Activated gamma-delta T cell treated with anti-CD3 and anti-CD28 coated beads, Interleukin-2, amount 50 U/mL, for 16 hours (primary cell): ENCODE data around the gene C5.
"Not testable (repeated sequence)": the region's sequence is repeated elsewhere in the genome, so short reads cannot be mapped to it uniquely, and the experiment has no call there.

Source experiments
- DNase-seq: peaks from one replicate; pipeline ENCODE4 v3.0.0-alpha.2; 2020; ENCODE audit warnings: low read depth

The C5 gene

DNA sequence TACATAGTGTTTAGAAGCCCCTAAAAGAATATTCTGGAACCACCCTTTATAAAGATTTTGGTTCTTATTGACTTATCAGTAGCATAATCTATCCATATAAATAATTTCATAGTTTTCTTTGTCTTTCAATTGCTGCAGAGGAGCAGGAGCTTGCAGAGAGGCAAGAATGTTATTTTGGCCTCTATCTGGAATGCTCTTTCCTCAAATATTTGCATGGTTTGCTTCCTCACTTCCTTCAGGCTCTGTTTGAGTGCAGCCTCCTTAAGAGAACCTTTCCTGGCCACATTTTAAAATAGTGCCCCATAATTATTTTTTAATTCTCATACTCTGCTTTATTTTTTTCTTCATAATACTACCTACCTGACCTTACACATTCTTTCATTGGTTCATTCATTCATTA is 1.5 kb downstream of the C5 start:
- no peak for DNase-seq

DNA sequence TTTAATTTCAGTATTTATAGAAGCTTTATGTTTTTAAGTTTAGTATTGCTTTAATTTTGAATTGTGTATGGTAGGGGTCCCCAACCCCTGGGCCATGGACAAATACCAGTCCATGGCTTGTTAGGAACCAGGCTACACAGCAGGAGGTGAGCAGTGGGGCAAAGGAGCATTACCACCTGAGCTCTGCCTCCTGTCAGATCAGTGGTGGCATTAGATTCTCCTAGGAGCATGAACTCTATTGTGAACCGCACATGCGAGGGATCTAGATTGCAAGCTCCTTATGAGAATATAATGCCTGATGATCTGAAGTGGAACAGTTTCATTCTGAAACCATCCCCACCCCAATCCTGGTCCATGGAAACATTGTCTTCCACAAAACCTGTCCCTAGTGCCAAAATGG is 1.9 kb downstream of the C5 start:
- no peak for DNase-seq

- no peak for DNase-seq
Measured at GRCh38 chr9:121038804-121039203, 11.3 kb downstream of the C5 start.

- no peak for DNase-seq
Measured at GRCh38 chr9:121038362-121038761, 11.7 kb downstream of the C5 start.

GRCh38 chr9:121035717-121036116 is 14.4 kb downstream of the C5 start:
- not testable (repeated sequence) for DNase-seq

DNA sequence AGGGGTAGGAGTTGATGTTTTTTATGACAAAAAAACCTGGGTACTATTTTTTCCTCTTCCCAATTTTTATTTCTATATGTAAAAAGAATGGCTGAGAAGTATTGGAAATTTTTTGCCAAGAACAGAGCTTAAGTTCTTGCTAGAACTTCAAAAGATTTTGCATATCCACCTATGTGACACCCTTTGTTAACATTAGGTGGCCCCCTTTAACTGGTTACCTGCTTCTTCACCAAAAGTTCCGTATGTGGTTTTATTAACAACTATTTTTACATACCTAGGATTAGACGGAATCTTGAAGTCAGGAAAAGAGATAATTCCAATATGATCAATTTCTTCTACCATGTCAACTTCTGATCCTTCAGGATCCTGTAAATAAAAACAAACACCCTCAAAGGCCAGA is 15.5 kb downstream of the C5 start:
- no peak for DNase-seq

- no peak for DNase-seq
Measured at GRCh38 chr9:121029469-121029868, 20.6 kb downstream of the C5 start.

- not testable (repeated sequence) for DNase-seq
Measured at GRCh38 chr9:121028285-121028684, 21.8 kb downstream of the C5 start.

GRCh38 chr9:121026768-121027167 is 23.3 kb downstream of the C5 start:
- DNase-seq = no peak

DNA sequence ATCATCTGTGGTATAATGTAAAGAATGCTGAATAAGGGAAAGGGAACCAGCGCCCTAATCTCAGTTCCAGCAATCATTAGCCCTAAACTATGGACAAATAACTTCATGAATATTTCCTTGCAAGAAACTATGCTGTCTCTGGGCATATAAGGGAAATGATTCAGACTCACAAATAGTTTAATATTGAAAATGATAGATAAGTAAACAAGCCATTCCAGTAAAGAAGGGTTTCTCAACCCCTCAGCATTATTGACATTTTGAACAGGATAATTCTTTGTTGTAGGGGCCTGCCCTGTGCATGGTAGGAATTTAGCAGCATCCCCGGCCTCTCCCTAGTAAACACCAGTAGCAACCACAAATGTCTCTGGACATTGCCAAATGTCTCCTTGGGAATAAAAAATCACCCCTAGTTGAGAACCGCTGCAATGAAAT is 23.8 kb downstream of the C5 start:
- no peak for DNase-seq

GRCh38 chr9:121024237-121024636 is 25.8 kb downstream of the C5 start:
- DNase-seq = no peak

DNA sequence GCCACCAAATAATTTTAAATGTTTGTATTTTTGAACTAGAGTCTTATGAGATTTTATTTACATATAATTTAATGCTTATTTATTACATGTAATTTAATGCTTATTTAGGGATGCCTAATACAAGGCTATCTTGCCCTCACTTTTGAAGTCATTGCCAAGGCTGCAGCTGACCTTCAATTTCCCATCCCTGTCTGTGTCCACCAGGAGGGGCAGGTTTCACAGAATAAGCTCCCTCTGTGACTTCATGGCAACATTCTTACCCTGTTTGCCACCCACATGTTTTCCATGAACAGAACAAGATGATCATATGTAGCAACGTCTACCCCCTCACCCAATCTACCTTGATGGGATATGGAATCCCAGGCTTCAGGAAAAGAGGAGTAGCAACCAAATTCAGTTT is 27.0 kb downstream of the C5 start:
- DNase-seq = no peak

- no peak for DNase-seq
Measured at GRCh38 chr9:121021301-121021700, 28.8 kb downstream of the C5 start.

- no peak for DNase-seq
Measured at GRCh38 chr9:121019273-121019672, 30.8 kb downstream of the C5 start.

DNA sequence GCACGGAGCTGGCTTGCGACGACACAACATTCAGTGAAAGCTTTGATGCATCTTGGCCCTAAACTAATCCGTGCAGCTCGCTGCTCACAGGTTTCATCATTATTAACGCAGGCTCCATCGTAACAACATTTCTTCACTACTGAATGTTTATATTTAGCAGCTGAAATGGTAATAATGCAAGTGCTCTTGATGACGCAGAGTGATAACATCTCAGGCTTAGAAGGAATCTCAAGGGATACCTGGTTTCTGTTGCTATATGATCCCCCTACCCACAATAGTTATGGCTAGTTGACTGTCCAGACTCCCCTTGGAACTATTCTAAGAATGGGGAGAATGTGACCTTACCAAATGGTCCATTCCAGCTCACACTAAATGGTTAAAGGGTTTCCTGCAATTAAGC is 36.2 kb downstream of the C5 start:
- no peak for DNase-seq

DNA sequence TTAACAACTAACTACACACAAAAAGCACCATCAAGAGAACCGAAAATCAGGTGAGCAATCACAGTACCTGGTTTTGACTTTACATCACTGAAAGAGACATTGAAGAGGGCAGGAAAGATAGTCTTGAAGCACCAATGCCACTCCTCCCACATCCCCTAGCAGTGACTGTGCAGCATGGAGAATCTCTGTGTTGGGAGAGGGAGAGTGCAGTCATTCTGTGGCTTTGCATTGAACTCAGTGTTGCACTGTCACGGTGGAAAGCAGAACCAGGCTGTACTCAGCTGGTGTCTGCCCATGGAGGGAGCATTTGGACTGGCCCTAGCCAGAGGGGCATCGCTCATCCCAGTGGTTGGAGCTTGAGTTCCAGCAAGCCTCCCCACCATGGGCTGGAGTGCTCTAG is 40.4 kb downstream of the C5 start:
- DNase-seq = no peak

- no peak for DNase-seq
Measured at GRCh38 chr9:120999317-120999716, 50.8 kb downstream of the C5 start.

DNA sequence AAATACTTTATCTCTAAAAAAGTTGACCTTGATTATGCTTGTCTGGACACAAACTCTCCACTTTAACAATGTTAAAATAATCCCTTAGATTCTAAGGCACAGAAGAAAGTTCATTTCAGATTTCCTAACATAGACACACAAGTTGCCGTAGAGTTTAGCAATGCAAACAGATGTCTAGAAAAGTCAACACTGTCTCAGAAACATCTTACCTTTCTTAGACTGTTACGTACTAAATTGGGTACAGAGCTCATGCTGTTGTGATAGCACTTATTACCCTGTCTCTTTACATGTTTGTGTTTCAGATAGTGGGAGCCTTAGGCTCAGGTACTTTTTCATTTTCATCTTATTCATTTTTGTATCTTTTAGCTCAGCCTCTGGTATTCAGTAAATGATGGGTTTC is 52.0 kb downstream of the C5 start:
- no peak for DNase-seq

- DNase-seq = no peak
Measured at GRCh38 chr9:120997502-120997901, 52.6 kb downstream of the C5 start.

DNA sequence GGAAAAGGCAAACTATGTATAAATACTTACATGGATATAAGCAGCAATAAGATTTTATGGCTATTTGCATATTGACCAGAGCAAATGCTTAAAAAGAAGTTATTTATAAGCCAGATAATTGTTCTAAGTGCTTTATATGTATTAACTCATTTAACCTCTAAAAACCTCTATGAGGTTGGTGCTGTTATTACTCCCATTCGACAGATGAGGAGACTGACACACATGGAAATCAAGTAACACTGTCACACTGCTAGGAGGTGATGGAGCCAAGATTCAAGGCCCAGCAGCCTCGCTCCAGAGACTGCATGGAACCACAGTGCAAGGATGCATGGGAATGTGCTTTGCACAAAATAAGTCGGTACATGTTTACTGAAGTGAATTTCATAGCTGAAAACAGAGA is 53.7 kb downstream of the C5 start:
- DNase-seq = no peak

- DNase-seq = no peak
Measured at GRCh38 chr9:120989065-120989464, 61.0 kb downstream of the C5 start.

- DNase-seq = no peak
Measured at GRCh38 chr9:120985819-120986222, 64.3 kb downstream of the C5 start.

DNA sequence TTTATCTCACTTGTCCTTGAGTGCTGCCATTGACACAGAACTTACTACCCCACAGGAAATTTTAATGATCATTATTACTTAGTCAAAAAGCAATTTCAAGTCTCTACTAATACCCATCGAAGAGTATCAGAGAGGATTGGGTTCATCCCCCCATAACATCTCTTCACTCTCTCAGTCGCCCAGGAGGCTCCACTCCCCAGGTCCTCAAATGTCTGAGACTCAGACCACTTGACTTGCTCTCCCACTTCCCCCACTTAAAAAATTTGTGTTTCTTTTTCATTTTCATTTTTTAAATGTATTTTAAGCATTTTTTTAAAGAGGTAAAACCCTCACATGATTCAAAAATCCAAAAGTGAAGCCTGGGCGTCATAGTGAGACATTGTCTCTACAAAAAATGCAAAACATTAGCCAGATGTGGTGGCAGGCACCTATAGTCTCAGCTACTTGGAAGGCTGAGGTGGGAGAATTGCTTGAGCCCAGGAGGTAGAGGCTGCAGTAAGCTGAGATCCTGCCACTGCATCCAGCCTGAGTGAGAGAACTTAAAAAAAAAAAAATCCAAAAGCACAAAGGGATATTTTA is 66.7 kb downstream of the C5 start:
- DNase-seq = no peak

DNA sequence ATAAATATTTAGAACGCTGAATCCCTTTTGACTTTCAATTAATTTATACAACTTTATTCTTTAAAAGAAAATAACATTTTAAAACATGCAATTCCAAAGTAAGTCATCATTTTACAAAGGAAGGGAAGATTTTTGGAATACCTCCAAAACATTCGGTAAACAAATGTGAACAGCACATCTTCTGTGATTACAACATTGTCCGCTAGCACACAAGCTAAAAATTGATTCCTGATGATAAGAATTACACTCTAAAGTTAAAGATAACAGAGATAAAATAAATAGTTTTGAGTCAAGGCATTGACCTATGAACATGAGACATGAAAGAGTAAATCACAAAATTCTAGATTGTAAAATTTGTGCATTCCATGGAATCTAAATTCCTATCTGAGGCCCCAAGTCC is 67.2 kb downstream of the C5 start:
- no peak for DNase-seq

DNA sequence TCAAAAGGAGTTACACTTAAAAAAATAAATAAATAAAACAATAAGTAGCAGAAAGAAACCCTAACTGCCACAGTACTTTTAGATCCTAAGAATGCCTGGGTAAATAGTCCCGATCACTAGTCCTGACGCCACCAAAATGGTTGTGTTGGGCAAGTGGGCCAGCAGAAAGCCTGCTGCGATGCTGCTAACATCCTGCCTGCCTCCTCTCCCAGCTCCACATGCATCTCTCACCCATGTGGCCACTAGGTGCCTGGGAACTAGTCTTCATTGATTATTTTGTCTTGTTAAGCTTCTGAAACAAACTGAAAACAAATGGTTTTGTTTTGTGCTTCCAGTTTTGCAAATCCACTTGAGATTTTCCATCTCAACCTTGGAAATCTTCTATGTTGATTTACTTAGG is 69.1 kb downstream of the C5 start:
- DNase-seq = no peak
